HEK293 (cell line): ENCODE results near the gene PKP2.

ENCODE experiments used
- CTCF ChIA-PET: fragments of 350-600 bp; formaldehyde crosslinking; extraction: SDS; loops from one replicate; lab custom pipeline; 2021; ENCODE audit warnings: antibody characterized with exemption; lab: Yijun Ruan, JAX
- POLR2A ChIA-PET: fragments of 300-600 bp; formaldehyde crosslinking; extraction: SDS; loops from one replicate; lab custom pipeline; 2020; ENCODE audit warnings: antibody characterized with exemption, inconsistent platforms; lab: Yijun Ruan, JAX
- H3K27ac ChIP-seq: fragments of 200-500 bp; sonication (Bioruptor generic); 2 replicates; pipeline ENCODE4 v1.5.1; 2014; ENCODE audit warnings: low read depth, low read length, control low read depth, inconsistent platforms; ENCODE audit errors: extremely low read depth
- H3K36me3 ChIP-seq, 2 experiments: fragments of 200-500 bp in 1 of 2; sonication (Bioruptor generic) in 1 of 2; 1 replicate in 1 of 2; 2 replicates in 1 of 2; pipeline ENCODE4 v1.5.1; 2014 to 2017; ENCODE audit warnings: inconsistent platforms in 2 of 2, low read length in 2 of 2; ENCODE audit not compliant: control insufficient read depth in 2 of 2, insufficient read depth in 1 of 2
- H3K4me1 ChIP-seq: fragments of 200-500 bp; sonication (Bioruptor generic); 2 replicates; pipeline ENCODE4 v1.5.1; 2014; ENCODE audit warnings: mild to moderate bottlenecking, low read length, inconsistent platforms; ENCODE audit not compliant: control insufficient read depth, insufficient read depth
- H3K4me3 ChIP-seq: 2 replicates; pipeline ENCODE4 v1.5.1; 2011; ENCODE audit warnings: low read depth, mild to moderate bottlenecking, control low read depth, low read length, moderate library complexity
- H3K9me3 ChIP-seq: fragments of 200-500 bp; sonication (Bioruptor generic); 2 replicates; pipeline ENCODE4 v1.5.1; 2014; ENCODE audit warnings: low read depth, low read length, inconsistent platforms; ENCODE audit not compliant: control insufficient read depth, insufficient read depth
- CTCF ChIP-seq: fragments of 450-650 bp; formaldehyde crosslinking; IDR thresholded peaks from 2 replicates; pipeline ENCODE4 v1.5.1; 2016; ENCODE audit warnings: missing biosample characterization, missing genetic modification characterization
- FEZF1 ChIP-seq: fragments of 450-650 bp; formaldehyde crosslinking; IDR thresholded peaks from 2 replicates; pipeline ENCODE4 v1.5.1; 2016; ENCODE audit warnings: missing biosample characterization, missing genetic modification characterization
- GFI1B ChIP-seq: fragments of 450-650 bp; formaldehyde crosslinking; IDR thresholded peaks from 2 replicates; pipeline ENCODE4 v1.5.1; 2016; ENCODE audit warnings: missing biosample characterization, missing genetic modification characterization
- GLI2 ChIP-seq: fragments of 450-650 bp; formaldehyde crosslinking; IDR thresholded peaks from 2 replicates; pipeline ENCODE4; 2017; ENCODE audit warnings: missing biosample characterization, missing genetic modification characterization, low read depth, borderline replicate concordance
- IKZF3 ChIP-seq: fragments of 450-650 bp; IDR thresholded peaks from 2 replicates; pipeline ENCODE4 v1.5.0; 2018; ENCODE audit warnings: missing biosample characterization, mild to moderate bottlenecking, missing genetic modification characterization, moderate library complexity
- OVOL3 ChIP-seq: fragments of 450-650 bp; formaldehyde crosslinking; IDR thresholded peaks from 2 replicates; pipeline ENCODE4 v1.5.1; 2016; ENCODE audit warnings: missing biosample characterization, missing genetic modification characterization
- SP3 ChIP-seq: fragments of 450-650 bp; formaldehyde crosslinking; IDR thresholded peaks from 2 replicates; pipeline ENCODE4 v1.5.1; 2016; ENCODE audit warnings: missing biosample characterization, missing genetic modification characterization
- TCF7L2 ChIP-seq: IDR thresholded peaks from 2 replicates; pipeline ENCODE4 v1.6.1; 2011; ENCODE audit warnings: low read depth, mild to moderate bottlenecking, inconsistent platforms, low read length, moderate library complexity, borderline replicate concordance
- TRIM28 ChIP-seq: IDR thresholded peaks from 2 replicates; pipeline ENCODE4 v1.6.1; 2011; ENCODE audit warnings: low read length, control low read depth, borderline replicate concordance
- YY1 ChIP-seq: fragments of 450-650 bp; formaldehyde crosslinking; IDR thresholded peaks from 2 replicates; pipeline ENCODE4 v1.5.1; 2018; ENCODE audit warnings: missing biosample characterization, missing genetic modification characterization
- ZBTB48 ChIP-seq: fragments of 450-650 bp; formaldehyde crosslinking; IDR thresholded peaks from 2 replicates; pipeline ENCODE4 v1.5.1; 2016; ENCODE audit warnings: missing biosample characterization, missing genetic modification characterization
- ZBTB7A ChIP-seq: fragments of 450-650 bp; formaldehyde crosslinking; IDR thresholded peaks from 2 replicates; pipeline ENCODE4 v1.5.1; 2016; ENCODE audit warnings: low read depth, missing biosample characterization, missing genetic modification characterization
- ZEB2 ChIP-seq: fragments of 450-650 bp; formaldehyde crosslinking; IDR thresholded peaks from 2 replicates; pipeline ENCODE4 v1.5.1; 2016; ENCODE audit warnings: missing biosample characterization, missing genetic modification characterization
- ZNF10 ChIP-seq: fragments of 450-650 bp; formaldehyde crosslinking; IDR thresholded peaks from 2 replicates; pipeline ENCODE4 v1.5.1; 2017; ENCODE audit warnings: missing biosample characterization, missing genetic modification characterization
- ZNF274 ChIP-seq, 2 experiments: fragments of 200-500 bp in 1 of 2; fragments of 450-650 bp in 1 of 2; sonication (Bioruptor generic) in 1 of 2; formaldehyde crosslinking in 1 of 2; IDR thresholded peaks; 2 replicates each; pipeline versions ENCODE4 v1.5.1 to v1.6.1; 2014 to 2016; ENCODE audit warnings: borderline replicate concordance in 1 of 2, inconsistent platforms in 1 of 2, low read length in 1 of 2, missing biosample characterization in 1 of 2, missing genetic modification characterization in 1 of 2
- ZNF302 ChIP-seq: fragments of 450-650 bp; formaldehyde crosslinking; IDR thresholded peaks from 2 replicates; pipeline ENCODE4 v1.5.1; 2016; ENCODE audit warnings: missing biosample characterization, missing genetic modification characterization, low read depth
- ZNF335 ChIP-seq: fragments of 450-650 bp; formaldehyde crosslinking; conservative IDR thresholded peaks from 2 replicates; pipeline ENCODE4 v1.5.1; 2016; ENCODE audit warnings: missing biosample characterization, missing genetic modification characterization
- ZNF37A ChIP-seq: fragments of 450-650 bp; IDR thresholded peaks from 2 replicates; pipeline ENCODE4 v1.5.1; 2018; ENCODE audit warnings: missing biosample characterization, missing genetic modification characterization
- ZNF398 ChIP-seq: fragments of 450-650 bp; formaldehyde crosslinking; IDR thresholded peaks from 2 replicates; pipeline ENCODE4 v1.5.1; 2017; ENCODE audit warnings: missing biosample characterization, missing genetic modification characterization
- ZNF433 ChIP-seq: fragments of 450-650 bp; formaldehyde crosslinking; IDR thresholded peaks from 2 replicates; pipeline ENCODE4 v1.5.1; 2016; ENCODE audit warnings: missing biosample characterization, missing genetic modification characterization, low read depth
- ZNF48 ChIP-seq: fragments of 450-650 bp; formaldehyde crosslinking; IDR thresholded peaks from 2 replicates; pipeline ENCODE4 v1.5.1; 2016; ENCODE audit warnings: missing biosample characterization, missing genetic modification characterization
- ZNF561 ChIP-seq: fragments of 450-650 bp; IDR thresholded peaks from 2 replicates; pipeline ENCODE4 v1.5.1; 2018; ENCODE audit warnings: missing biosample characterization, missing genetic modification characterization, borderline replicate concordance
- ZNF580 ChIP-seq: fragments of 450-650 bp; formaldehyde crosslinking; IDR thresholded peaks from 2 replicates; pipeline ENCODE4 v1.5.1; 2016; ENCODE audit warnings: missing biosample characterization, missing genetic modification characterization
- ZNF654 ChIP-seq: fragments of 450-650 bp; formaldehyde crosslinking; IDR thresholded peaks from 2 replicates; pipeline ENCODE4 v1.5.1; 2016; ENCODE audit warnings: low read depth, missing biosample characterization, missing genetic modification characterization
- ZNF701 ChIP-seq: fragments of 450-650 bp; formaldehyde crosslinking; IDR thresholded peaks from 2 replicates; pipeline ENCODE4 v1.5.1; 2016; ENCODE audit warnings: missing biosample characterization, missing genetic modification characterization
- ZNF777 ChIP-seq: fragments of 450-650 bp; formaldehyde crosslinking; IDR thresholded peaks from 2 replicates; pipeline ENCODE4 v1.5.1; 2017; ENCODE audit warnings: missing biosample characterization, missing genetic modification characterization, borderline replicate concordance
- ZNF843 ChIP-seq: fragments of 450-650 bp; formaldehyde crosslinking; IDR thresholded peaks from 2 replicates; pipeline ENCODE4 v1.5.1; 2016; ENCODE audit warnings: missing biosample characterization, missing genetic modification characterization
- TF ChIP-seq, protein P1 (sequence below): fragments of 450-650 bp; formaldehyde crosslinking; IDR thresholded peaks from 2 replicates; pipeline ENCODE4 v1.5.1; 2016; ENCODE audit warnings: missing biosample characterization, missing genetic modification characterization
- TF ChIP-seq, protein P2 (sequence below): fragments of 450-650 bp; formaldehyde crosslinking; IDR thresholded peaks from 2 replicates; pipeline ENCODE4 v1.5.1; 2017; ENCODE audit warnings: missing biosample characterization, missing genetic modification characterization

PKP2 gene

GRCh38 chr12:32918890-32919801, 22.6 kb upstream of the PKP2 start:
- no peaks in the 10 kb centered on the region for H3K9me3 ChIP-seq
- POLR2A ChIA-PET = interaction anchor here (1.0 to 1.3 kb wide), 2 partner anchors 34 to 163 kb away, joined by 3 to 8 read pairs; partner anchors contain the start of gene YARS2
- CTCF ChIA-PET = interaction anchor here (0.6 to 4.0 kb wide), 18 partner anchors 8 to 197 kb away, joined by 3 to 66 read pairs (median 3); partner anchors contain the start of gene YARS2
- no peak overlapping the region for H3K4me3 ChIP-seq
- H3K36me3 ChIP-seq = no peaks in the 10 kb centered on the region
- H3K27ac ChIP-seq = no peak overlapping the region
- TF ChIP-seq ZNF48 (no peak), ZNF398 (tag by site-specific recombination) (no peak), ZNF335 (tag by site-specific recombination) (peak; percentile 56), TRIM28 (no peak), ZNF10 (peak; percentile 71), ZNF274 (IDR thresholded peaks at IDR 0.05; ENCODE audit: low read length) (no peak), ZNF274 (tag by site-specific recombination; IDR thresholded peaks at IDR 0.05; ENCODE audit: borderline replicate concordance) (no peak), ZNF302 (tag by site-specific recombination) (no peak), SP3 (tag by site-specific recombination) (no peak), ZNF561 (tag by site-specific recombination) (peak; percentile 38; the same call in 1 of the 2 replicates), CTCF (peak; percentile 42; the same call in 1 of the 2 replicates), GFI1B (0 out of 2 replicates have a peak, but pooled peaks have one; percentile 26), ZNF654 (peak; percentile 91)
- peaks cover 9% of the 10 kb centered on the region for H3K4me1 ChIP-seq

DNA sequence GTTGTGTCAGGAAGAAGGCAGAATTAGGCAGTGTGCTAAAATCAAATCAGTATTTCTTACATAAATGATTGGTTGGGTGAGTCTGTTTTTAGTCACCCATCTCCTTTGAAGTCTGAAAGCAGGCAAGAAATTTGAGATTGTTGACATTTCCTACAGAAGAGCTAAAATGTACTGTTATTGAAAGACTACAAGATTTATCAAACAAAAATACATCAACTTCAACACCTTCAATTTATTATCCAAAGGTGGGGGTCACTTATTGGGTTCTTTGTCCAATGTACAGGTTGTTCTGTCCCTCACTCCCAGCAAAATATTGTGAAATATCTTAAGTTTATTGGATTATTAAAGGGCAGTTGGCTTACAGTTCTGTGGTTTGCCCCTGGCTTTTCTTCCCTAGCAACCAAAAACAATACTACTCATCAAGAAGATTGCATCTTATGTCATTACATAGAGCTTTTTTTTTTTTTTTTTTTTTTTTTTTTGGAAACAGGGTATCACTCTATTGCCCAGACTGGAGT, 20.6 kb upstream of the PKP2 start:
- Histone ChIP-seq H3K9me3 (no peaks in the 10 kb centered on the region), H3K36me3 (no peaks in the 10 kb centered on the region), H3K4me3 (no peak overlapping the region), H3K27ac (no peak overlapping the region), H3K4me1 (peaks cover 9% of the 10 kb centered on the region)
- ChIA-PET CTCF (interaction anchor here (0.6 to 4.0 kb wide), 8 partner anchors 17 to 179 kb away, joined by 3 to 66 read pairs (median 4); partner anchors contain the start of genes PKP2 and YARS2), POLR2A (interaction anchor here (1.3 kb wide), 1 partner anchor 162 kb away, joined by 5 read pairs; the partner anchor contains the start of gene YARS2)
- TF ChIP-seq ZNF433 (tag by site-specific recombination) (no peak), YY1 (tag by site-specific recombination) (no peak), ZEB2 (0 out of 2 replicates have a peak, but pooled peaks have one; percentile 12), ZBTB7A (tag by site-specific recombination) (no peak), ZNF843 (peak; percentile 72), FEZF1 (tag by site-specific recombination) (peak; percentile 57), OVOL3 (no peak), ZNF37A (tag by site-specific recombination) (no peak), GLI2 (tag by site-specific recombination) (no peak), ZNF580 (tag by site-specific recombination) (no peak), IKZF3 (tag by site-specific recombination) (0 out of 2 replicates have a peak, but pooled peaks have one; percentile 15), ZNF777 (tag by site-specific recombination) (no peak), ZNF701 (no peak), ZBTB48 (tag by site-specific recombination) (no peak), TCF7L2 (peak; percentile 65)
- TF ChIP-seq, protein P1, sequence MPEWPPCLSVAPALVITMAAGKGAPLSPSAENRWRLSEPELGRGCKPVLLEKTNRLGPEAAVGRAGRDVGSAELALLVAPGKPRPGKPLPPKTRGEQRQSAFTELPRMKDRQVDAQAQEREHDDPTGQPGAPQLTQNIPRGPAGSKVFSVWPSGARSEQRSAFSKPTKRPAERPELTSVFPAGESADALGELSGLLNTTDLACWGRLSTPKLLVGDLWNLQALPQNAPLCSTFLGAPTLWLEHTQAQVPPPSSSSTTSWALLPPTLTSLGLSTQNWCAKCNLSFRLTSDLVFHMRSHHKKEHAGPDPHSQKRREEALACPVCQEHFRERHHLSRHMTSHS (tag by site-specific recombination) = no peak
- TF ChIP-seq, protein P2, sequence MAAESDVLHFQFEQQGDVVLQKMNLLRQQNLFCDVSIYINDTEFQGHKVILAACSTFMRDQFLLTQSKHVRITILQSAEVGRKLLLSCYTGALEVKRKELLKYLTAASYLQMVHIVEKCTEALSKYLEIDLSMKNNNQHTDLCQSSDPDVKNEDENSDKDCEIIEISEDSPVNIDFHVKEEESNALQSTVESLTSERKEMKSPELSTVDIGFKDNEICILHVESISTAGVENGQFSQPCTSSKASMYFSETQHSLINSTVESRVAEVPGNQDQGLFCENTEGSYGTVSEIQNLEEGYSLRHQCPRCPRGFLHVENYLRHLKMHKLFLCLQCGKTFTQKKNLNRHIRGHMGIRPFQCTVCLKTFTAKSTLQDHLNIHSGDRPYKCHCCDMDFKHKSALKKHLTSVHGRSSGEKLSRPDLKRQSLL (tag by site-specific recombination) = no peak
